Measurements from ENCODE around the gene SSBP4.

SSBP4 gene

DNA sequence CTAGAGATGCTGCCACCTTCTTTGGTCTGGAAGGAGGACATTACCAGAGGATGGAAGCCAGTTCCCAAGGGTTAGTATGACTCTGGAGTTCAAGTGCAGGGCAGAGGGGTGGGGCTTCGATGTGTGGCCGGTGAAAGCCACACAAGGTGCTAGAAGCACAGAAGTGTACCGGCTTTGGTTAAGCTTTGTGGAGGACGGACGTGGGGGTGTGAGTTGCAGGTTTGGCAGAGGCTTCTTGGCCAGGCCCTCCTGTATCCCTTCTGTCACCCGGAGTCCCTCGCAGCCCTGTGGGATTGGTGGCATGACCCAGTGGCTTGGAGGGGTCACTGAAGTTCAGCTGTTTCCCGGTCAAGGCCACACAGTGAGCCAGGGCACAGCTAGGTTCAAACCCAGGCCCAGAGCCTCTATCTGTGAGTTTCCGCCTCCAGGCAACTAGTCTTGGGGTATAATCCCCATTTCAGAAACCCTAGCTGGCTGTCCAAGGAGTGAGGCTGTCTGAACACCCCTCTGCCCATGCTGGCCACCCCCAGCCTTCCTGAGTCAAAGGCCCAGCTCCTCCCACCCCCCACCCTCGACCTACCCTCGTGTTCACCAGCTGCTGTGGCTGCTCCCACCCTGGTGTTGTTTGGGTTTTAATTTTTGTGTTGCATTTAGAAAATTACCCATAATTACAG, 4.6 kb upstream of the SSBP4 start:
- Histone ChIP-seq H3K4me1 (ENCODE audit: control insufficient read depth, insufficient read depth, low read length, poor library complexity, severe bottlenecking) (peaks cover 23% of the 10 kb centered on the region), H3K9me3 (ENCODE audit: control insufficient read depth, low read length) (no peaks in the 10 kb centered on the region), H3K27ac (ENCODE audit: low read depth, low read length, severe bottlenecking) (no peak overlapping the region), H3K36me3 (ENCODE audit: control insufficient read depth, insufficient read depth, low read length) (no peaks in the 10 kb centered on the region), H3K4me3 (ENCODE audit: extremely low read depth, insufficient read depth, low read length, poor library complexity, severe bottlenecking) (no peak overlapping the region)
- WGBS, 2 experiments (ENCODE audit: insufficient coverage in 2 of 2): 66 to 71% methylated on average over 9 of the region's 11 CpGs

DNA sequence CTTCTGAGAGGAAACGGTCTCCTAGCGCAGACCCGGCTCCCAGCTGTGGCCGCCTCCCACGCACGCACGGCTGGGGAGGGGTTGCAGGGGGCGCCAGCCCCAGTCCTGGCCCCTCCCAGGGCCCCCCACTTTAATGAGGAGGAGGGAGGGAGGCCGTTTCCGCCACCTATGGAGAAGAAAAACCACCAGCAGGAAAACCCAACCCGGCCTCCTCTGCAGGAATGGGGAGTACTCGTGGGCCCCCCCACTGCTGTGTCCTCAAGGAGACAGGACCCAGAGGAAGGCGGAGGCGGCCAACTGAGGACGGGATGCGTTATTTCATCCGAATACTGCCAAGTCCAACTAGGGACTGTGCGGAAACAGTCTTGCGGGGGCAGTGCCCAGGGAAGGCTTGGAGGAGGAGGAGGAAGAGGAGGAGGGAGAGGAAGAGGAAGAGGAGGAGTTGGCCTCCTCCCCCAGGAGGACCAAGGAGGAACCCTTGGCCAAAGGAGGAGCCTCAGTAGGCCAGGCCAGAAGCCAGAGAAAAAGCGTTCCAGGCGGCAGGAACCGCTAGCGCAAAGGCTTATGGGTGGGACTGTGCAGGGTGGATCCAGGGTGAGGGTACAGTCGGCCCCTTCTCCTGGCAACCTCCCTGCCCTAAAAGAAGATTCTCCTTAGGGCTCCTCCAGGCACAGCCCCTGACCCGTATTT, 3.9 kb upstream of the SSBP4 start:
- Histone ChIP-seq H3K36me3 (ENCODE audit: control insufficient read depth, insufficient read depth, low read length) (no peaks in the 10 kb centered on the region), H3K27ac (ENCODE audit: low read depth, low read length, severe bottlenecking) (no peak overlapping the region), H3K9me3 (ENCODE audit: control insufficient read depth, low read length) (no peaks in the 10 kb centered on the region), H3K4me3 (ENCODE audit: extremely low read depth, insufficient read depth, low read length, poor library complexity, severe bottlenecking) (no peak overlapping the region), H3K4me1 (ENCODE audit: control insufficient read depth, insufficient read depth, low read length, poor library complexity, severe bottlenecking) (peaks cover 23% of the 10 kb centered on the region)
- WGBS, 2 experiments (ENCODE audit: insufficient coverage in 2 of 2): 70 to 82% methylated on average over 17 to 22 of the region's 25 CpGs

DNA sequence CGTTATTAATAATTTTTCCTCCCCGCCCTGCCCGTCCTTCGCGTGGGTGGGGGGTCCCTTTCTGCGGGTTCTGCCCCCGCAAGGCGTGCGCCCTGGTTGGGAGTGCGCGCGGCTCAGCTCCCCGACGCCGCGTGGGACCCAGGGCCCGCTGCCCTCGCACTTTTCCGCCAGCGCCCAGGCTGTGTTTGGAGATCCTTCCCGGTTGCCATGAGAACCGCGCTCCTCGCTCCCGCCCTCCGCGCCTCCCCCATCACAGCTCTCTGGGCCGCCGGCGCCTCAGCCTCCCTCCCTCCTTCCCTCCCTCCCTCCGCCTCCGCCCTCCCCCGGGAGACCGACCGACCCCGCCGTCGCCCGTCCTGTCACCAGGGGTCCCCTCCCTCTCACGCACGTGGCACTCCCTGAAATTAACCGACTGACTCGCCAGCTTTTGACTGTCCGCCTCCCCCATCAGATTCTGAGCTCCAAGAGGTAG, 2.4 kb upstream of the SSBP4 start:
- H3K4me3 ChIP-seq (ENCODE audit: extremely low read depth, insufficient read depth, low read length, poor library complexity, severe bottlenecking): peak overlapping the region; percentile 36
- peak overlapping the region; percentile 100 for H3K27ac ChIP-seq (ENCODE audit: low read depth, low read length, severe bottlenecking)
- no peaks in the 10 kb centered on the region for H3K36me3 ChIP-seq (ENCODE audit: control insufficient read depth, insufficient read depth, low read length)
- 0 to 1% methylated on average over 25 to 35 of the region's 44 CpGs for WGBS, 2 experiments (ENCODE audit: insufficient coverage in 2 of 2)
- H3K9me3 ChIP-seq (ENCODE audit: control insufficient read depth, low read length): no peaks in the 10 kb centered on the region
- H3K4me1 ChIP-seq (ENCODE audit: control insufficient read depth, insufficient read depth, low read length, poor library complexity, severe bottlenecking): peaks cover 26% of the 10 kb centered on the region

DNA sequence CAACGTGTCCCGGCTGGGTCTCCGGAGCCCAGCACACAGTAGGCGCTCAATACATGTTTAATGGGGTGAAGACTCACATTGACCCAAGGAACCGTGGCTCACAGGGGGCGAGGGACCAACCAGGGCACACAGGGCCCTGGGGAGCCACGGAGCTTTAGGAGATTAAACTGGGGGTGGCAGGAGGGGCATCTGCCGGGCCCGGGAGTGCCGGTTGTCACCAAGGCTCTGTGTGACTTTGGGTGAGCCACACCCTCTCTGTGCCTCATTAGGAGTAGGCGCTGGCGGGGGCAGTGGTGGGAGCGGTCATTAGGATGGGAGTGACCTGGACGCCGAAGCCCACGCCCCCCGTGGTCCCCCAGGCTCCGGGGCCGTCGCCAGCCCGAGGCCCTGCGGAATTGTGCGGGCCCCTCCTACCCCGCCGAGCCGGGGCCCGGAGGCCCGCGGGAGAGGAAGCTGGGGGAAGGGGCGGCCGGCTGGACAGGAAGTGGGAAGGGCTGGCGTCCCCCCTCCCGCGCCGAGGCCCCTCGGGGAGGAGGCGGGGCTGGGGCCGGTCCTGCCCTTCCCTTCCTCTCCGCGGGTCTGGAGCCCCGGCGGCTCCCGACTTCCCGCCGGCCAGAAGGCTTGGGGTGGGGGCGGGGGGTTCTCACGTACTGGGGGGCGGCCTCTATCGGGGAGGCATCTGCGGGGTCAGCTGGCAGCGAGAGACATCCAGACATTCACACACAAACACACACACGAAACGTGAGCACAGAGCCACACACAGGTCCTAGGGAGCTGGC, 1.8 kb upstream of the SSBP4 start:
- H3K9me3 ChIP-seq (ENCODE audit: control insufficient read depth, low read length): no peaks in the 10 kb centered on the region
- peak overlapping the region; percentile 36 for H3K4me3 ChIP-seq (ENCODE audit: extremely low read depth, insufficient read depth, low read length, poor library complexity, severe bottlenecking)
- H3K4me1 ChIP-seq (ENCODE audit: control insufficient read depth, insufficient read depth, low read length, poor library complexity, severe bottlenecking): peaks cover 26% of the 10 kb centered on the region
- 1 to 4% methylated on average over 12 to 37 of the region's 53 CpGs for WGBS, 2 experiments (ENCODE audit: insufficient coverage in 2 of 2)
- peak overlapping the region; percentile 100 for H3K27ac ChIP-seq (ENCODE audit: low read depth, low read length, severe bottlenecking)
- no peaks in the 10 kb centered on the region for H3K36me3 ChIP-seq (ENCODE audit: control insufficient read depth, insufficient read depth, low read length)

DNA sequence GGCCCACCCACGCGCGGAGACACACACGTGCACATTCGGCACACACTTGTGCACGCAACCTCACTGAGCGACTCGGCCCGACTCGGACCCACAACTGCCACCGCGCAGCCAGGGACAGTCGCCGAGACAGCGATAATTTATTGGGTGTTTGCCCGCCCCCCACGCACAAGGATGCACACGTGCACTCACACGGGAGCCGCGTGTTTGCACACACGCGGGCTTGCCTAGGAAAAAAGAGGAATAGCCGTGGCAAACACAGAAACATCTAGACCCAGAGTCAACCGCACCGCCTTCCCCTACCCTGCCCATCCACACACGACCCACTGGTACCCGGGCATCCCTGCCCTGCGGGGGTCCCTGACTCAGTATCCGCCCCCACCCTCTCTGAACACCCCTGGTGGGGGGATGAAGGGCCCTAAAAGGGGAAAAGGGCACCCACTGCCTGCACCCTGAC, 1.1 kb upstream of the SSBP4 start:
- WGBS, 2 experiments (ENCODE audit: insufficient coverage in 2 of 2): 14 to 32% methylated on average over 17 to 23 of the region's 30 CpGs
- Histone ChIP-seq H3K4me3 (ENCODE audit: extremely low read depth, insufficient read depth, low read length, poor library complexity, severe bottlenecking) (peak overlapping the region; percentile 36), H3K4me1 (ENCODE audit: control insufficient read depth, insufficient read depth, low read length, poor library complexity, severe bottlenecking) (peaks cover 26% of the 10 kb centered on the region), H3K27ac (ENCODE audit: low read depth, low read length, severe bottlenecking) (peak overlapping the region; percentile 100), H3K9me3 (ENCODE audit: control insufficient read depth, low read length) (no peaks in the 10 kb centered on the region), H3K36me3 (ENCODE audit: control insufficient read depth, insufficient read depth, low read length) (peaks cover 3% of the 10 kb centered on the region)

DNA sequence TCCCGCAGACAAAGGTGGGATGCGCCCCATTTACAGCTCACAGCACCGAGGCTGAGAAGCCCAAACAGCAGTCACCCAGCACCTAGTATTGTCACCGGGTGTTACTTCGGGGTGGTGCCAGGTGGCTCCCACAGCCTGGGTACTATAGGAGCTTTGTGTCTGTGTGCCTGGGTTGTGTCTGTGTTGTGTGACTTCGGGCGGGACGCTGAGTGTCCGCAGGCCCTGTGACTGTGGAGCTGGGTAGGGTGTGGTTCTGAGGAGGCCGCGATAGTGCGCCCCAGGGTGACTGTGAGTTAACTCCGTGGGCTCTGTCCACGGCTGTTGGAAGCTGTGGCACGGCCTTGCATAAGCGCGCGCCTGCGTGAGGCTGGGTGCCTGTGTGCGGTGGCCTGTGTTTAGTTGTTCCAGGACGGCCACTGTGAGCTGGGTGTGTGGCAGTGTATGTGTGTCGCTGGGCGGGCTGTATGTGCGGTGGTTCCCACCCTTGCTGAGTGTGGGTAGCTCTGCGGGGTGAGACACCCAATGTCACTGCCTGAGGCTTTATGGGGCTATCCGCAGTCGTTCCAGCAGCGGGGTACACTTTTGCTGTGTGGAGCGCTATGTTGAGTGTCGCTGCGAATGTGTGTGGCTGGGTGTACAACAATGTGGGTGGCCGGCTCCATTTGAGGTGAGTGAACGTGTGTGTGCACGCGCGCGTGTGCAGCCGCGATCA, 559 bp upstream of the SSBP4 start:
- Histone ChIP-seq H3K27ac (ENCODE audit: low read depth, low read length, severe bottlenecking) (peak overlapping the region; percentile 62), H3K4me3 (ENCODE audit: extremely low read depth, insufficient read depth, low read length, poor library complexity, severe bottlenecking) (peak overlapping the region; percentile 66), H3K4me1 (ENCODE audit: control insufficient read depth, insufficient read depth, low read length, poor library complexity, severe bottlenecking) (peaks cover 32% of the 10 kb centered on the region), H3K36me3 (ENCODE audit: control insufficient read depth, insufficient read depth, low read length) (peaks cover 5% of the 10 kb centered on the region), H3K9me3 (ENCODE audit: control insufficient read depth, low read length) (no peaks in the 10 kb centered on the region)
- WGBS, 2 experiments (ENCODE audit: insufficient coverage in 2 of 2): 44 to 54% methylated on average over 22 to 33 of the region's 39 CpGs

DNA sequence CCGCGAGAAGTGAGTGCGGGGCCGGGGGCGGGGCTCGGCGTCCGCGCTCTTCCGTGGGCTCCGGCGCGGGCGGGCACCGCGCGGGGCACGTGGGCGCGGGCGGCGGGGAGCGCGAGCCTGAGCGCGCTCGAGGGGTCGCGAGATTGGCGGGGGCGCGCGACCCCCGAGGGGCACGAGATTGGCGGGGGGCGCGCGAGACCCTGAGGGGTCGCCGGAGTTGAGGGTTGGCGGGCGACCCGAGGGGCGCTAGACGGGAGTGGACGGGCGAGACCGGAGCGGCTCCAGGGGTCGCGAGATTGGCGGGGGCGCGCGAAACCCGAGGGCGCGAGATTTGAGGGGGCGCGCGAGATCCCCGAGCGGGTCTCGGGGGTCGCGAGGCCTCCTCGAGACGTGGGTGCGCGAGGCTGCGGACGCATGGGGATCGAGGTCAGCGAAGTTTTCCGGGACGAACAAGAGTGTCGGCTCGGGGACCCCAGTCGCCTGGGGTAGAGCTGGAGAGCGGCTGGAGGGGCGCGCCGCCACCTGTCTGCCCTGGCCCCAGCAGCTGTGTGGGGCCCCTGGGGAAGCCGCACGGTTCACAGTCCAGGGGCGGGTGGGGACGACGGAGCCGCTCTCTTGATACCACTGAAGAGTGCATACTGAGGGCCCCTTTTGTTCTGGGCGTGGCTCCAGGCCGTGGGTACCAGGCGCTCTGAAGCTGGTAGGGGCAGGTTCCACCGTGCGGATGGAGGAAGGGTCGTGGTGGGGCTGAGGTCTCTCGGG, 682 bp downstream of the SSBP4 start:
- H3K4me1 ChIP-seq (ENCODE audit: control insufficient read depth, insufficient read depth, low read length, poor library complexity, severe bottlenecking): peaks cover 33% of the 10 kb centered on the region
- no peaks in the 10 kb centered on the region for H3K9me3 ChIP-seq (ENCODE audit: control insufficient read depth, low read length)
- no peak overlapping the region for H3K27ac ChIP-seq (ENCODE audit: low read depth, low read length, severe bottlenecking)
- peak overlapping the region; percentile 66 for H3K4me3 ChIP-seq (ENCODE audit: extremely low read depth, insufficient read depth, low read length, poor library complexity, severe bottlenecking)
- H3K36me3 ChIP-seq (ENCODE audit: control insufficient read depth, insufficient read depth, low read length): peaks cover 5% of the 10 kb centered on the region
- 4 to 5% methylated on average over 68 to 81 of the region's 97 CpGs for WGBS, 2 experiments (ENCODE audit: insufficient coverage in 2 of 2)

DNA sequence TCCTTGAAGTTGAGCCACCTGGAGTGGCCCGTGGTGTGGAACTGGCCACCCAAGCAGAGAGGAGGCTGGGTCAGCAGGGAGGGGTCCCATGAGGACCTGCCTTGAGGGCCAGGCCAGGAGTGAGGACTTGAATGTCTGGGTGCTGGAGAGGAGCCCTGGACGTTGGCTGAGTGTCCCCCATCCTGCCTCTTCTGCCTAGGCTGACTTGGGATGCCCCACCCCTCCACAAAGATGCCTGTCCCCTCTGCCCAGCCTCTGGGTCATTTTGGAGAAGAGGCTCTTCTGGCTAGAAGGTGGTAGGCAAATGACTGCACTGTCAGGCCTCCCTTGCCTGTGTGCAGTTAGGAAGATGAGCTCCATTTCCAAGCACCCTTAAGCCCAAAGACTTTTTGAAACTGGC, 1.7 kb downstream of the SSBP4 start:
- Histone ChIP-seq H3K36me3 (ENCODE audit: control insufficient read depth, insufficient read depth, low read length) (peaks cover 5% of the 10 kb centered on the region), H3K9me3 (ENCODE audit: control insufficient read depth, low read length) (no peaks in the 10 kb centered on the region), H3K27ac (ENCODE audit: low read depth, low read length, severe bottlenecking) (no peak overlapping the region), H3K4me3 (ENCODE audit: extremely low read depth, insufficient read depth, low read length, poor library complexity, severe bottlenecking) (peak overlapping the region; percentile 66), H3K4me1 (ENCODE audit: control insufficient read depth, insufficient read depth, low read length, poor library complexity, severe bottlenecking) (peaks cover 35% of the 10 kb centered on the region)
- 76 to 78% methylated on average over 1 to 2 of the region's 2 CpGs for WGBS, 2 experiments (ENCODE audit: insufficient coverage in 2 of 2)

DNA sequence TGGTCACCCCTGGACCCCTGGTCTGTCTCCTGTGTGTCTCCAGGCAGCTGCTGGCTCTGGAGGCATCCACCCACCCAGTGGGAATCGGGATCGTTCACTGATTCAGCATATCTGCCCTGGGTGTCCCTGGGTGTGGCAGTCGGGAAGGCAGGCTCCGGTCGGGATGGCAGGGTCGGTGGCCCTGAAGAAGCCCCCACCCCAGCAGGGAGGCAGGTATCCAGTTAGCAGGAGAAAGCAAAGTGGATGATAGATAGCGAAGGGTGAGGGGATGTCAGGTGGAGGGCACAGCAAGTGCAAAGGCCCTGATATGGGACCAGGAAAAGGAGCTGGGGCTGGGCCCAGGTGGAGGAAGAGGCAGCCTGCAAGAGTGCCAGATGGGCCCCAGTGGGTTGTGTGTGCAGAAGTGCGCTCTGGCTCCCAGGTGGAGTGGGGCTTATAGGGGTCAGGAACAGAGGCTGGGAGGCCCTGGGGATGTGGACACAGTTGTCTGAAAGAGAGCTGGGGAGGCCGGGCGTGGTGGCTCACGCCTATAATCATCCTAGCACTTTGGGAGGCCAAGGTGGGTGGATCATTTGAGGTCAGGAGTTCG, 2.3 kb downstream of the SSBP4 start:
- Histone ChIP-seq H3K4me1 (ENCODE audit: control insufficient read depth, insufficient read depth, low read length, poor library complexity, severe bottlenecking) (peaks cover 38% of the 10 kb centered on the region), H3K9me3 (ENCODE audit: control insufficient read depth, low read length) (no peaks in the 10 kb centered on the region), H3K27ac (ENCODE audit: low read depth, low read length, severe bottlenecking) (no peak overlapping the region), H3K36me3 (ENCODE audit: control insufficient read depth, insufficient read depth, low read length) (peaks cover 7% of the 10 kb centered on the region), H3K4me3 (ENCODE audit: extremely low read depth, insufficient read depth, low read length, poor library complexity, severe bottlenecking) (no peak overlapping the region)
- WGBS, 2 experiments (ENCODE audit: insufficient coverage in 2 of 2): 94 to 97% methylated on average over 11 of the region's 12 CpGs

All from mesodermal cell (in vitro differentiated cells).